Pancreas (tissue), 10 donors: Measurements from ENCODE around the gene SLC9A6. TPM values are rescaled to one million over a fixed set of nuclear protein-coding genes. Genes with fewer than 3 reads are reported as not detected.

Experiments
- ATAC-seq, 4 donors: fragments of 200-7000 bp; cut with Tn5 transposase; one replicate each; pipeline versions ENCODE4 v1.8.0 to v1.9.1; 2020; ENCODE audit warnings: mild to moderate bottlenecking in 4 of 4, moderate library complexity in 4 of 4
- DNase-seq, 6 donors: peaks; one replicate each; pipeline ENCODE4 v3.0.0-alpha.2; 2020
- FAIRE-seq: peaks from 2 replicates; lab custom pipeline; 2012; peaks lifted over from hg19 to GRCh38; lab: Jason Lieb, UNC
- H3K27ac ChIP-seq, 4 donors: fragments of 200-600 bp; sonication (generic); 1 replicate in 3 of 4; 2 replicates in 1 of 4; pipeline versions ENCODE4 v1.5.0 to v1.8.0; 2020
- H3K27me3 ChIP-seq, 4 donors: fragments of 200-600 bp; one replicate each; pipeline ENCODE4 v1.8.0; 2021
- H3K36me3 ChIP-seq, 3 donors: fragments of 200-600 bp; sonication (generic) in 1 of 3; one replicate each; pipeline versions ENCODE4 v1.5.0 to v1.8.0; 2020 to 2021
- H3K4me1 ChIP-seq, 3 donors: fragments of 200-600 bp; one replicate each; pipeline ENCODE4 v1.8.0; 2021
- H3K4me3 ChIP-seq, 4 donors: fragments of 200-600 bp; sonication (generic) in 2 of 4; one replicate each; pipeline versions ENCODE4 v1.5.0 to v1.8.0; 2020 to 2021
- H3K9me3 ChIP-seq, 4 donors: fragments of 200-600 bp; one replicate each; pipeline ENCODE4 v1.8.0; 2021
- CTCF ChIP-seq, 4 donors: fragments of 200-600 bp; sonication (generic) in 3 of 4; IDR thresholded peaks; one replicate each; pipeline versions ENCODE4 v1.5.0 to v1.8.0; 2021; ENCODE audit warnings: antibody characterized with exemption in 4 of 4
- WGBS, 2 donors: extraction: QIAGEN DNeasy Blood & Tissue Kit; methylation state at CpG; one replicate each; pipeline ENCODE4 v1.1.7; 2013; 5-methylcytosine and 5-hydroxymethylcytosine counted together
- intact Hi-C, 3 donors: fragments of 100-400 bp; cut with DNase I; formaldehyde crosslinking; loops; one replicate each; pipeline versions ENCODE4 v1.11.1 to v1.14.2; 2022
- polyA plus RNA-seq, 2 donors: library from polyadenylated mRNA; stranded (reverse); fragments of 200-250 nt; gene quantifications; one replicate each; pipeline ENCODE4 v1.2.3, GENCODE V29; 2013
- total RNA-seq, 6 donors: library from RNA; stranded (reverse); fragmentation: NEBNext Ultra II Directional in 4 of 6; extraction: Animal tissue kit (Norgen Biotek cat#: 25700) in 4 of 6; gene quantifications; one replicate each; pipeline versions ENCODE4 v1.2.1 to v1.2.4, GENCODE V29; 2021 to 2023
- donor health status: healthy with polysubstance abuse.
- donor health status: DM: no; HTN: no; CAD: no; lungs with moderate emphysema.
- donor health status: DM: no; HTN: no; CAD: no.
- donor health status: control.
- donor health status: control.
- donor health status: Bipolar disorder and iron deficiency.
- donor health status: DM: yes; HTN: yes; CAD: no.
- donor health status: DM: no; HTN: no; CAD: no.
- donor health status: DM: no; HTN: no; CAD: no.
- donor health status: DM: yes; HTN: yes; CAD: no.

SLC9A6 gene
- total and polyA plus RNA-seq, 8 donors = 2.1 to 8.3 (median 4.4) TPM

GRCh38 chrX:136021160-136021559 is 35.9 kb downstream of the SLC9A6 start:
- ATAC-seq (no peak), DNase-seq (no peak), FAIRE-seq (no peak)
- Histone ChIP-seq H3K9me3 (no peaks in the 10 kb centered on the region), H3K4me1 (no peaks in the 10 kb centered on the region), H3K27ac (no peak overlapping the region), H3K27me3 (no peaks in the 10 kb centered on the region), H3K36me3 (no peaks in the 10 kb centered on the region), H3K4me3 (no peak overlapping the region)
- intact Hi-C loops = no loop called here
- WGBS, 2 donors = 85 to 100% methylated on average over 1 of the region's 1 CpG
- TF ChIP-seq CTCF (IDR thresholded peaks at IDR 0.05) = no peak

- ATAC-seq (no peak), DNase-seq (no peak), FAIRE-seq (no peak)
- H3K9me3 ChIP-seq = no peaks in the 10 kb centered on the region
- intact Hi-C loops = no loop called here
- no peak overlapping the region for H3K4me3 ChIP-seq
- no peaks in the 10 kb centered on the region for H3K36me3 ChIP-seq
- no peak for TF ChIP-seq CTCF (IDR thresholded peaks at IDR 0.05)
- H3K27me3 ChIP-seq = no peaks in the 10 kb centered on the region
- no peaks in the 10 kb centered on the region for H3K4me1 ChIP-seq
- H3K27ac ChIP-seq = no peak overlapping the region
- WGBS, 2 donors = 44 to 63% methylated on average over 1 of the region's 1 CpG
Measured at GRCh38 chrX:136021903-136022302, 36.7 kb downstream of the SLC9A6 start.

- H3K27ac ChIP-seq = no peak overlapping the region
- no peaks in the 10 kb centered on the region for H3K36me3 ChIP-seq
- no peaks in the 10 kb centered on the region for H3K4me1 ChIP-seq
- DNase-seq (no peak), FAIRE-seq (no peak), ATAC-seq (no peak)
- H3K4me3 ChIP-seq = no peak overlapping the region
- intact Hi-C loops = no loop called here
- WGBS, 2 donors = 59 to 87% methylated on average over 3 of the region's 3 CpGs
- no peaks in the 10 kb centered on the region for H3K9me3 ChIP-seq
- no peak for TF ChIP-seq CTCF (IDR thresholded peaks at IDR 0.05)
- no peaks in the 10 kb centered on the region for H3K27me3 ChIP-seq
Measured at GRCh38 chrX:136025091-136025490, 39.9 kb downstream of the SLC9A6 start.

GRCh38 chrX:136028383-136028984 is 43.2 kb downstream of the SLC9A6 start:
- ATAC-seq (peak in 3 of 4 donors; percentile 77 to 81 (median 79)), FAIRE-seq (peak; percentile 82), DNase-seq (no peak)
- Histone ChIP-seq H3K9me3 (no peaks in the 10 kb centered on the region), H3K27ac (no peak overlapping the region), H3K4me1 (no peaks in the 10 kb centered on the region), H3K27me3 (no peaks in the 10 kb centered on the region), H3K36me3 (no peaks in the 10 kb centered on the region), H3K4me3 (no peak overlapping the region)
- peak; percentile 15 to 46 (median 36) for TF ChIP-seq CTCF (IDR thresholded peaks at IDR 0.05)
- intact Hi-C loops = no loop called here

GRCh38 chrX:136029766-136030165 is 44.5 kb downstream of the SLC9A6 start:
- WGBS, 2 donors = 72 to 89% methylated on average over 2 of the region's 2 CpGs
- FAIRE-seq (no peak), ATAC-seq (no peak), DNase-seq (no peak)
- H3K36me3 ChIP-seq = no peaks in the 10 kb centered on the region
- H3K4me3 ChIP-seq = no peak overlapping the region
- no peaks in the 10 kb centered on the region for H3K9me3 ChIP-seq
- intact Hi-C loops = no loop called here
- TF ChIP-seq CTCF (IDR thresholded peaks at IDR 0.05) = no peak
- H3K4me1 ChIP-seq = no peaks in the 10 kb centered on the region
- H3K27ac ChIP-seq = no peak overlapping the region
- no peaks in the 10 kb centered on the region for H3K27me3 ChIP-seq
